ENCODE data around the gene ABHD12.

The ABHD12 gene

GRCh38 chr20:25382704-25383370 lies 7.8 kb downstream of the ABHD12 start:
- H3K4me3 ChIP-seq (ENCODE audit: low read depth, low read length), result no peak overlapping the region

GRCh38 chr20:25380945-25381614 lies 9.6 kb downstream of the ABHD12 start:
- H3K4me3 ChIP-seq (ENCODE audit: low read depth, low read length), result no peak overlapping the region

DNA sequence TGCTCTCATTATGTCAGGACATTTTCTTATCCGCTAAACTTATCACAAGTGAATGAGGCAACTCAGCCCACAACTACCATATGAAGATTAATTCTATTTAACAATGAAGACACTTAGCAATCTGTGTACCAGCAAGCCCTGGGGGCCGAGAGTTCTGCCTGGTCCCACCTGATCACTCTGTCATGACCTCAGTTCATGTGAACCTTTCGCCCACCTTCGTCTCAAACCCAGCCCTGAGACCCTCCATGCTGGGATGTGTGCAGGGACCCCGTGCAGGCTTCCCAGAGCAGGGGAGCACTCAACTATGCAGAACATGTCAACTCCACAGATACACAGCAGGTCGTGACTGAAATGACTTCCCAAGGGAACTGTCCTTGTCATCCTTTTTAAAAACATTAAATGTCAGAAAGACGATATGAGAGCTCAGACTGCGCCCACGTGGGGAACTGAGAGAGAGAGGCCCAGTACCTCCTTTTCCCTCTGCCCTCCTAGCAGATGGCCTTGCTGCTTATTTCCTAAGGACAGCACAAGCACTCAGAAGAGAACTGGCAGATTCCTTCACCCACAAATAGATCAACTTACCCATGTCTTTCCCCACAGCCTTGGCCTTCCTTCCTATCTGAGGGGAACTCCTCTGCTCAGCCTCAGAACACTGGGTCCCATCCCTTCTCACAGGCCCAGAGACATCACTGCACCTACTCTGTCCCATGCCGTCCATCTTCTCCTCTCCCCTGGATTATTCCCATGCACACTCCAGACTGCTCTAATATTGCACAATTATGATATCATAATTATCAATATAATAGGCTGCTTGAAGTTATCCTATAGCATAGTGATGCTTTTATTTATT lies 11.5 kb downstream of the ABHD12 start:
- no peak overlapping the region for H3K4me3 ChIP-seq (ENCODE audit: low read depth, low read length)

GRCh38 chr20:25378189-25378883 lies 12.3 kb downstream of the ABHD12 start:
- H3K4me3 ChIP-seq (ENCODE audit: low read depth, low read length), result no peak overlapping the region

GRCh38 chr20:25376886-25377285 lies 13.7 kb downstream of the ABHD12 start:
- no peak overlapping the region for H3K4me3 ChIP-seq (ENCODE audit: low read depth, low read length)

GRCh38 chr20:25376236-25376635 lies 14.4 kb downstream of the ABHD12 start:
- H3K4me3 ChIP-seq (ENCODE audit: low read depth, low read length), result no peak overlapping the region

- H3K4me3 ChIP-seq (ENCODE audit: low read depth, low read length), result no peak overlapping the region
Measured at GRCh38 chr20:25374842-25375241, 15.8 kb downstream of the ABHD12 start.

- no peak overlapping the region for H3K4me3 ChIP-seq (ENCODE audit: low read depth, low read length)
Measured at GRCh38 chr20:25372584-25373336, 17.9 kb downstream of the ABHD12 start.

- no peak overlapping the region for H3K4me3 ChIP-seq (ENCODE audit: low read depth, low read length)
Measured at GRCh38 chr20:25369971-25370370, 20.7 kb downstream of the ABHD12 start.

- no peak overlapping the region for H3K4me3 ChIP-seq (ENCODE audit: low read depth, low read length)
Measured at GRCh38 chr20:25369529-25369928, 21.1 kb downstream of the ABHD12 start.

DNA sequence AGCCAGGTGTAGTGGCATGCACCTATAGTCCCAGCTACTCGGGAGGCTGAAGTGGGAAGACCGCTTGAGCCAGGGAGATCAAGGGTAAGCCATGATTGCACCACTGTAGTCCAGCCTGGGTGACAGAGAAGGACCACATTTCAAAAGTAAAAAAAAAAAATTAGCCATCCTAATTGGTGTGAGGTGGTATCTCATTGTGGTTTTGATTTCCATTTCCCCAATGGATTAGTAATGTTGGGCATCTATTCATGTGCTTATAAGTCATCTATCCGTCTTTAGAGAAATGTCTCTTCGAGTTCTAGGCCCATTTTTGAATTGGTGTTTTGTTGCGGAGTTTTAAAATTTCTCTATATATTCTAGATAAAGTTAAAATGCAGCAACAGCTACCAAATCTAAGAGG lies 21.7 kb downstream of the ABHD12 start:
- H3K4me3 ChIP-seq (ENCODE audit: low read depth, low read length), result no peak overlapping the region

DNA sequence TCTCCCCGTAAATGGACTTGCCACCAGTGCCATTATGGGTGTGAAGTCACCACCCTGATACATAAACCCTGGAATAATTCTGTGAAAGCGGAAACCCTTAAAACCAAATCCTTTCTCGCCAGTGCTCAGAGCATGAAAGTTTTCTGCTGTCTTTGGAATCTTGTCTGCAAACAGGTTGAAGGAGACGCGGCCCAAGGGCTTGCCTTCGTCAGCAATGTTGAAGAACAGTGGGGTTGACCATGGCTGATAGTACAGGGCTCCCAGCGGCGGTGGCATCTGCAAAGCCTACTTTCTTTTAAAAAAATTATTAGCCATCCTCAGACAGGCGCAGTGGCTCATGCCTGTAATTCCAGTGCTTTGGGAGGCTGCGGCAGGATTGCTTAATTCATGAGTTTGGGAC lies 22.1 kb downstream of the ABHD12 start:
- no peak overlapping the region for H3K4me3 ChIP-seq (ENCODE audit: low read depth, low read length)

DNA sequence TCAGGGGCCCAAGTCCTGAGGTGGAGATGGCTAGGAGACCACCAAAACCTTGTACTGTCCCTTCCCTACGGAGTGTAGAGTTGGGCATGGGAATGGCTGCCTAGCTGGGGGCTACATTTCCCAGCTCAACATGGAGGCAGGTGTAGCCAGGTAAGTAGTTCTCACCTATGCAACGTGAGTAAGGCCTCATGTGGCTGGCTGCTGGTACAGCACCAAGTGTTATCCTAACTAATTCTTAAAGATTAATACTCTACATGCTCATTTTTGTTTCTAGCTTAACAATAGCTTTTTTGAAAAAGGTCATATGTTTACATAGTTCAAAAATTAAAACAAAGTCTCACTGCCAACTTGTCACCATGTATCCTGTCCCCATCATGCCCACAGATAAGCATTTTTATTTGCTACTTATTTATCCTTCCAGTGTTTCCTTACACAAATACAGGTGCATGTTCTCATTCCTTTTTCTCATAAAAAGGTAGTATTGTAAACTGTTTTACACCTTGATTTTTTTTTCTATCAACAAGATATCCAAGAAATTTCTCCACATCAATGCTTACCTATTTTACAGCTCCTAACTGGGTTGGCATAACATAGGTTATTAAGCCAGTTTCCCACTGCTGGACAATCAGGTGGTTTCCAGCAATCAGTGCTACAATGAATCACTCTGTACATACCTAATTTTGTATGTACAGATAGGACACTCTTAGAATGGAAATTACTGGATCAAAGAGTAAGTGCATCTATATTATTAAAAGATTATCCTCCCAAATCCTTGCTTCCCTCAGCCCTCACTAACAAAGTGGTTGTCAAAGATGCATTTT lies 25.5 kb downstream of the ABHD12 start:
- no peak overlapping the region for H3K4me3 ChIP-seq (ENCODE audit: low read depth, low read length)

DNA sequence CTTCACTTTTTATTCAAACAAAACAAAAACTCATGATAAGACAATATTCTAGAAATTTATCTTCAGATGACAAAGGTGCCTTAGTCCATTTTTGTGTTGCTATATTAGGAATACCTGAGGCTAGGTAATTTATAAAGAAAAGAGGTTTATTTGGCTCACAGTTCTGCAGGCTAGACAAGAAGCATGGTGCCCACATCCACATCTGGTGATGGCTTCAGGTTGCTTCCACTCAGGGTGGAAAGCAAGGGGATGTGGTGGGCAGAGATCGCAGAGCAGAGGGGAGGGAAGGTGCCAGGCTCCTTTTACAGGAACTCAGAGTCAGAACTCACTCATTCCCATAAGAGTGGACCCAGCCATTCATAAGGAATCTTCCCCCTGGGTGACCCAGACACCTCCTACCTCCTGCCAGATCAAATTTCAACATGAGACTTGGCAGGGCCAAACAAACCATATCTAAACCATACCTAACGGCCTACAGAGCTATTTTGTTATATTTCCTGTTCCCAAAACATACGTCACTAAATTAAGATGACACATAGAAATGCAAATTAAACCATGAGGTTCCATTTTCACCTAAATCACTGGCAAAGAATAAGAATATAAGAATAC lies 26.4 kb downstream of the ABHD12 start:
- no peak overlapping the region for H3K4me3 ChIP-seq (ENCODE audit: low read depth, low read length)

GRCh38 chr20:25361287-25361683 lies 29.4 kb downstream of the ABHD12 start:
- H3K4me3 ChIP-seq (ENCODE audit: low read depth, low read length), result no peak overlapping the region

DNA sequence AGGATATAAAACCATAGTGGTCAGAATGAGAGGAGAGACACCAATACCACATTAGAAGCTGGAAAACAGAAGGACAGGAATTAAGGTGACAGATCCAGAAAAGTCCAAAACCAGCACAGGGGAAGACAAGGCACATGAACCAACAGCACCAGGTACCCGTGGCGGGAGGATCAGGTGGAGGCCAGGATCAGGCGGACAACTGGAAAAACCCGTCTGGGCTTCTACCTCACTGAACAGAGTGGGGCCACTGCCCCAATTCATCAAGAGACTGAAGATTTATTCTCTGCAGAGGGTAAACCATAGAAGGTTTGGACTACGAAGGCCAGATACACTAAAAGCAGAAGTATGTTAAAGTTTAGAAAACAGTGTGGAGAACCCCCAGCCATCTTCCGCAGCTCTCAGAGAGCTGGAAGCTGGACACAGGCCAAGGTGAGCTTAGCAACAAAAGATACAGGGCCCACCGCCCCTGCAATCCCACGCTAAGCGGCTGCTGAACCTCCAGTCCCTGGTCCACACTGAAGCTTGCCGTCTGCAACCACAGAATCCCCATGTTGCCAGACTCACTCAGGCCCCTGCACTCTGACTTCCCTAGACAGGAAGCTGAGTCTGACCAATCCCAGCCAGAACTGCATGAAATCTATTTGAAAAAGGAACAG lies 29.9 kb downstream of the ABHD12 start:
- H3K4me3 ChIP-seq (ENCODE audit: low read depth, low read length), result no peak overlapping the region

DNA sequence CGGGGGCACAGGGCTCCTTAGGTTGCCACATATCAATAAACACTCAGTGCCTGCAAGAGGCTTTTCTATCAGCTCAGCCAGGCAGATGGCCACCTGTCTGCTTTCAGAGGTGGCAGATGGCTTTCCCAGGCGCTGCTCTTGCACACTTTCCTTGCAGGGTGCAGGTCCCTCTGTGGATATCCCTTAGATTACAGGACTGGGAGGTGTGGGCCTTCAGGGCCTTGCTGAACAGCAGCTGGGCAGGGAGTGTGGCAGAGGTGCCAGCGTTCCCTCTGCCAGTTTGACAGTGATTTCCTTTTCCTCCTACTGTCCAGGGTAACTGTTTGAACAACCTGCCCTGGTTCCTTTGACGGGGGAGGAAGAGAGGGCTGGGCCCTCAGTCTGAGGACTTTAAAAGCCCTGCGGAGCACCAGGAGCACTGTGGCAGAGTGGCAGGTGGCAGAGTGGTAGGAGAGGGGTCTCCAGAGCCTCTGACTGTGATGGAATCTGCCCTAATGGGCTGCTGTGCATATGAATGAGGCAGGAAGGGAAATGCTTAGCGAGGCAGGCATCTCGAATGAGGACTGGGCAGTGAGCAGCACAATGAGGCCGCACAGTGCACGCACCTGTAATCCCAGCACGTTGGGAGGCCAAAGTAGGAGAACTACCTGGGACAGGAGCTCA lies 34.2 kb downstream of the ABHD12 start:
- no peak overlapping the region for H3K4me3 ChIP-seq (ENCODE audit: low read depth, low read length)

GRCh38 chr20:25355866-25356265 lies 34.8 kb downstream of the ABHD12 start:
- H3K4me3 ChIP-seq (ENCODE audit: low read depth, low read length), result no peak overlapping the region
